Right lobe of liver (tissue), 4 donors: ENCODE results near the gene SNAPC5.

Experiments used
- POLR2A ChIP-seq: fragments of 450-650 bp; IDR thresholded peaks from one replicate; pipeline ENCODE4 v1.6.1; 2017; ENCODE audit warnings: antibody characterized with exemption, mild to moderate bottlenecking
- TF ChIP-seq, protein P1 (sequence below), 4 donors: fragments of 200-600 bp in 3 of 4; fragments of 450-650 bp in 1 of 4; IDR thresholded peaks; one replicate each; pipeline versions ENCODE4 v1.5.1 to v1.8.0; 2016 to 2022; ENCODE audit warnings: antibody characterized with exemption in 4 of 4, mild to moderate bottlenecking in 2 of 4
- donor health status: DM: no; HTN: no; CAD: no.
- donor health status: DM: no; HTN: no; CAD: no.
- donor health status: DM: no; HTN: yes; CAD: no.

DNA sequence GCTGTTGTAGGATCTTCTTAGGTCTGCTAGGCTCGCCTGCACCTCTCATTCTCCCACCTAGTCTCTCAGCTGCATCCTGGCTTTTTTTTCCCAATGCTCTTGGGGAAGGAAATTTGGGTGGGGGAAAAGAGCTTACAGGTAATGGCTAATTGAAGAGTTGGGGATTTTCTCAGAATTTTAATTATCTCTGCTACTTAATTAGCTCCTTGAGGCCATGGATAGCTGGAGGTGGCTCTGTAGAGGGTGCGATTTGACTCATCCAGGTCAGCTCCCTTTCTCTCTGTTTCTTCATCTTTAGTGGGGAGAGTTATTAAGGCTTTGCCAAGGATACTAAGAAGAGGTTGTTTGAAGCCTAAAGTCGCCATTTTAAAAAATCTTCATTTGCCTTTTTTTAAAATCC is 22.6 kb downstream of the SNAPC5 start:
- TF ChIP-seq, protein P1, sequence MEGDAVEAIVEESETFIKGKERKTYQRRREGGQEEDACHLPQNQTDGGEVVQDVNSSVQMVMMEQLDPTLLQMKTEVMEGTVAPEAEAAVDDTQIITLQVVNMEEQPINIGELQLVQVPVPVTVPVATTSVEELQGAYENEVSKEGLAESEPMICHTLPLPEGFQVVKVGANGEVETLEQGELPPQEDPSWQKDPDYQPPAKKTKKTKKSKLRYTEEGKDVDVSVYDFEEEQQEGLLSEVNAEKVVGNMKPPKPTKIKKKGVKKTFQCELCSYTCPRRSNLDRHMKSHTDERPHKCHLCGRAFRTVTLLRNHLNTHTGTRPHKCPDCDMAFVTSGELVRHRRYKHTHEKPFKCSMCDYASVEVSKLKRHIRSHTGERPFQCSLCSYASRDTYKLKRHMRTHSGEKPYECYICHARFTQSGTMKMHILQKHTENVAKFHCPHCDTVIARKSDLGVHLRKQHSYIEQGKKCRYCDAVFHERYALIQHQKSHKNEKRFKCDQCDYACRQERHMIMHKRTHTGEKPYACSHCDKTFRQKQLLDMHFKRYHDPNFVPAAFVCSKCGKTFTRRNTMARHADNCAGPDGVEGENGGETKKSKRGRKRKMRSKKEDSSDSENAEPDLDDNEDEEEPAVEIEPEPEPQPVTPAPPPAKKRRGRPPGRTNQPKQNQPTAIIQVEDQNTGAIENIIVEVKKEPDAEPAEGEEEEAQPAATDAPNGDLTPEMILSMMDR (IDR thresholded peaks at IDR 0.05) = no peak
- TF ChIP-seq POLR2A = no peak
